OCI-LY1 (cell line): ENCODE results near the gene IGSF3.

ENCODE experiments used
- H2AFZ ChIP-seq: fragments of 200-600 bp; sonication (generic), shearing (Covaris generic); 2 replicates; pipeline ENCODE4 v1.6.0; 2014; ENCODE audit warnings: antibody characterized with exemption, mild to moderate bottlenecking, low read length
- H3F3A ChIP-seq: fragments of 200-600 bp; sonication (generic), shearing (Covaris generic); 2 replicates; pipeline ENCODE4 v1.6.0; 2014; ENCODE audit warnings: mild to moderate bottlenecking, antibody characterized with exemption, low read length, moderate library complexity; ENCODE audit not compliant: insufficient read depth
- H3K27ac ChIP-seq: fragments of 200-600 bp; sonication (generic); 2 replicates; pipeline ENCODE4 v1.5.1; 2014; ENCODE audit warnings: low read length, mixed run types, mild to moderate bottlenecking, low read depth; ENCODE audit not compliant: poor library complexity, severe bottlenecking
- H3K27me3 ChIP-seq: fragments of 200-600 bp; sonication (generic); 2 replicates; pipeline ENCODE4 v1.6.0; 2014; ENCODE audit warnings: antibody characterized with exemption, mild to moderate bottlenecking, low read length, moderate library complexity; ENCODE audit not compliant: insufficient read depth
- H3K36me3 ChIP-seq: fragments of 200-600 bp; sonication (generic); 2 replicates; pipeline ENCODE4 v1.6.1; 2014; ENCODE audit warnings: mild to moderate bottlenecking, antibody characterized with exemption, low read length, moderate library complexity, mixed read lengths; ENCODE audit not compliant: insufficient read depth
- H3K4me1 ChIP-seq: fragments of 200-600 bp; sonication (generic); 2 replicates; pipeline ENCODE4 v1.5.1; 2014; ENCODE audit warnings: mild to moderate bottlenecking, low read length, moderate library complexity; ENCODE audit not compliant: insufficient read depth, severe bottlenecking
- H3K4me2 ChIP-seq: fragments of 200-600 bp; sonication (generic), shearing (Covaris generic); 2 replicates; pipeline ENCODE4 v1.6.1; 2014; ENCODE audit warnings: low read length
- H3K4me3 ChIP-seq: fragments of 200-600 bp; sonication (generic); 2 replicates; pipeline ENCODE4 v1.5.1; 2014; ENCODE audit warnings: low read length, low read depth, mild to moderate bottlenecking, mixed read lengths; ENCODE audit not compliant: poor library complexity, severe bottlenecking
- H3K79me2 ChIP-seq: fragments of 200-600 bp; shearing (Covaris generic); 2 replicates; pipeline ENCODE4 v1.6.1; 2016; ENCODE audit warnings: mixed run types, low read length, mixed read lengths; ENCODE audit not compliant: insufficient read depth
- H3K9ac ChIP-seq: fragments of 200-600 bp; sonication (generic), shearing (Covaris generic); 2 replicates; pipeline ENCODE4 v1.6.1; 2014; ENCODE audit warnings: mild to moderate bottlenecking, low read length, mixed read lengths
- H3K9me2 ChIP-seq: fragments of 200-600 bp; sonication (generic), shearing (Covaris generic); 2 replicates; pipeline ENCODE4 v1.6.1; 2014; ENCODE audit warnings: low read depth, mild to moderate bottlenecking, low read length, mixed read lengths
- H3K9me3 ChIP-seq: fragments of 200-600 bp; shearing (Covaris generic); 2 replicates; pipeline ENCODE4 v1.6.1; 2014; ENCODE audit warnings: low read length, mixed read lengths
- H4K20me1 ChIP-seq: fragments of 200-600 bp; sonication (generic), shearing (Covaris generic); 2 replicates; pipeline ENCODE4 v1.6.0; 2016; ENCODE audit warnings: mild to moderate bottlenecking, low read length; ENCODE audit not compliant: insufficient read depth
- EZH2 ChIP-seq: fragments of 200-600 bp; sonication (generic), shearing (Covaris generic); IDR thresholded peaks from 2 replicates; pipeline ENCODE4 v1.8.0; 2017; ENCODE audit warnings: borderline replicate concordance, mixed run types, mild to moderate bottlenecking, antibody characterized with exemption, low read length, moderate library complexity, mixed read lengths
- TF ChIP-seq, protein P1 (sequence below): fragments of 200-600 bp; sonication (generic), shearing (Covaris generic); IDR thresholded peaks from 2 replicates; pipeline ENCODE4 v1.5.1; 2017; ENCODE audit warnings: mild to moderate bottlenecking, antibody characterized with exemption, low read length, moderate library complexity, mixed read lengths

Gene IGSF3

DNA sequence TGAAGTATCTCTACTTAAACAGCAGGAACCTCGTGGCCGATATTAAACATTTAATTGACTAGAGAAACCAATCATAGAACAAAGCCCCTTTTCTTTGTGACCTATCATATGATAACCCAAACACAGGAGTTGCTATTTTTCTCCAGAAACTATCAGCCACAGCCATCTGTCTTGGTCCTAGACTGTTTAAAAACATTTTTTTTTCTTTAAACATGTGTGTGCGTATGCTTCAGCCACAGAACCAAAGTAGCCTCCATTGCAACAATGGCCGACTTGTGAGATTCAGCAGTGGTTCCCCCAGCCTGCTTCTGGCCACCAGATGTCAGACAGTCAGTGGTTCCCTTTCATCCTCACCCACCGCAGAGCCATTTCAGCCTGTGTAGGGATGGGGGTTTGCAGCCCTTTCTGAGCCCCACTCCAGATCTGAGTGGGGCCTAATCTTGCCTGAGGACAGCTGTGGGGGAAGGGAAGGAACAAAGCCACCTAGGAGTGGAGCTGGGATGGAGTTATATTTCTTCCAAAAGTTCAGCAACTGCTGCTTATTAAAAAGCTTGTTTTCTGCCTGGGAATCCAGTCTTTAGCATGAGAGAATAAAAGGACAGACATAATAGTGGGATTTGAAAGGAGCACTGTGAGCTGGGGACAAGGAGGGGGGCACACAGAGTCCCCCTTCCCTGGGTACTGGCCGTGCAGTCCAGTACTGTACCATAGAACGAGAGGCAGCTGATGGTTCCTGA lies 11.7 kb upstream of the IGSF3 start:
- H3K27me3 ChIP-seq = peaks cover under 1% of the 10 kb centered on the region; the same call in 1 of the 2 replicates
- H3K79me2 ChIP-seq = no peaks in the 10 kb centered on the region
- no peaks in the 10 kb centered on the region for H3K9me2 ChIP-seq
- TF ChIP-seq, protein P1, sequence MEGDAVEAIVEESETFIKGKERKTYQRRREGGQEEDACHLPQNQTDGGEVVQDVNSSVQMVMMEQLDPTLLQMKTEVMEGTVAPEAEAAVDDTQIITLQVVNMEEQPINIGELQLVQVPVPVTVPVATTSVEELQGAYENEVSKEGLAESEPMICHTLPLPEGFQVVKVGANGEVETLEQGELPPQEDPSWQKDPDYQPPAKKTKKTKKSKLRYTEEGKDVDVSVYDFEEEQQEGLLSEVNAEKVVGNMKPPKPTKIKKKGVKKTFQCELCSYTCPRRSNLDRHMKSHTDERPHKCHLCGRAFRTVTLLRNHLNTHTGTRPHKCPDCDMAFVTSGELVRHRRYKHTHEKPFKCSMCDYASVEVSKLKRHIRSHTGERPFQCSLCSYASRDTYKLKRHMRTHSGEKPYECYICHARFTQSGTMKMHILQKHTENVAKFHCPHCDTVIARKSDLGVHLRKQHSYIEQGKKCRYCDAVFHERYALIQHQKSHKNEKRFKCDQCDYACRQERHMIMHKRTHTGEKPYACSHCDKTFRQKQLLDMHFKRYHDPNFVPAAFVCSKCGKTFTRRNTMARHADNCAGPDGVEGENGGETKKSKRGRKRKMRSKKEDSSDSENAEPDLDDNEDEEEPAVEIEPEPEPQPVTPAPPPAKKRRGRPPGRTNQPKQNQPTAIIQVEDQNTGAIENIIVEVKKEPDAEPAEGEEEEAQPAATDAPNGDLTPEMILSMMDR = no peak
- no peak for TF ChIP-seq EZH2
- H4K20me1 ChIP-seq = no peaks in the 10 kb centered on the region
- H3K4me1 ChIP-seq = no peaks in the 10 kb centered on the region
- no peaks in the 10 kb centered on the region for H3K36me3 ChIP-seq
- H3K27ac ChIP-seq = no peak overlapping the region
- no peak overlapping the region for H2AFZ ChIP-seq
- H3K4me3 ChIP-seq = no peak overlapping the region
- no peak overlapping the region for H3K9ac ChIP-seq
- H3K9me3 ChIP-seq = no peaks in the 10 kb centered on the region
- no peak overlapping the region for H3K4me2 ChIP-seq
- no peaks in the 10 kb centered on the region for H3F3A ChIP-seq

DNA sequence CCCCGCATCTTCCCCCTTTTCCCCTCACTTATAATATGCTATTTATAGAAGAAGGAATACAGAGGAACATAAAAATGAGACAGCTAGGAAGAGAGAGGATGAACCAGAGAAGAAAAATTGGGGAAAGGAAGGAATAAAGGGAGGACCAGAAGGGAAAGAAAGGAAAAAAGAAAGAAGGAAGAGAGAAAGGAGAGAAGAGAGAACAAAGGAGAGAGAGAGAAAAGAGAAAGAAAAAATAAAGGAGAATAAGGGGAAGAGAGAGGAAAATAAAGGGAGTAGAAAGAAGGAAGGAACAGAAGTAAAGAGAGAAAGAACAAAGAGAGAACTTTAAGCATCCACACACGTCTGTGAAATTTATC lies 11.2 kb upstream of the IGSF3 start:
- Histone ChIP-seq H3K4me2 (no peak overlapping the region), H3K27me3 (peaks cover 5% of the 10 kb centered on the region; the same call in 1 of the 2 replicates), H4K20me1 (no peaks in the 10 kb centered on the region), H3K36me3 (no peaks in the 10 kb centered on the region), H3F3A (no peaks in the 10 kb centered on the region), H3K27ac (no peak overlapping the region), H2AFZ (no peak overlapping the region), H3K9me2 (no peaks in the 10 kb centered on the region), H3K4me1 (no peaks in the 10 kb centered on the region), H3K79me2 (no peaks in the 10 kb centered on the region), H3K9me3 (no peaks in the 10 kb centered on the region), H3K4me3 (no peak overlapping the region), H3K9ac (no peak overlapping the region)
- TF ChIP-seq, protein P1 = no peak
- no peak for TF ChIP-seq EZH2

DNA sequence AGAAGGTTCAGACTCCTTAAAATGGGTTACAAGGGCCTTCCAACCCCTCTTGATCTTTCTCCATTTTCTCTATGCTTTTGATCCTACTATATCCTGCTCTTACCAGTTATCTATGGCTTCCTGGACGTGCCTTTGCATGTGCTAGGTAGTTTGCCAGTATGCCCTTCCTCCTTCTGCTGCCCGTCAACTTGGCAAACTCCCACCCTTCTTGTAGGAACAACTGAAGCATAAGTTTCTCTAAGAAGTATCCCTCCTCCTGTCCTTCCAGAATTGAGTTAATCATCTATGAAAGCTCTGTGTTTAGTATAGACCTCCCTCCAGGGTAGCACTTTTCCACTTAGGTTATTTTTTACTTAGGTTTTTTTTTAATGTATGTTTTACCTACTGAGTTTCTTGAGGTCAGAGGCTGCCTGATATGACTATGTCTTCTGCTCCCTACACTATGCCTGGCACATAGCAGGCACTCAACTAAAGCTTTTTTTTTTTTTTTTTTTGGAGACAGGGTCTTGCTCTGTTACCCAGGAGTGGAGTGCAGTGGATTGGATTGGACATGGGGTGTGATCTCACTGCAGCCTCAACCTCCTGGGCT lies 10.0 kb upstream of the IGSF3 start:
- H3K79me2 ChIP-seq = no peaks in the 10 kb centered on the region
- no peak overlapping the region for H2AFZ ChIP-seq
- H3K9me3 ChIP-seq = no peaks in the 10 kb centered on the region
- H3K27ac ChIP-seq = no peak overlapping the region
- H3K9me2 ChIP-seq = no peaks in the 10 kb centered on the region
- peaks cover 5% of the 10 kb centered on the region; the same call in 1 of the 2 replicates for H3K27me3 ChIP-seq
- H4K20me1 ChIP-seq = no peaks in the 10 kb centered on the region
- no peaks in the 10 kb centered on the region for H3K36me3 ChIP-seq
- no peaks in the 10 kb centered on the region for H3F3A ChIP-seq
- H3K4me3 ChIP-seq = no peak overlapping the region
- TF ChIP-seq EZH2 = no peak
- TF ChIP-seq, protein P1 = no peak
- H3K9ac ChIP-seq = no peak overlapping the region
- no peaks in the 10 kb centered on the region for H3K4me1 ChIP-seq
- H3K4me2 ChIP-seq = no peak overlapping the region
